HepG2 (cell line): Measurements from ENCODE around the gene BRCA1.
"Not testable (repeated sequence)": the region's sequence is repeated elsewhere in the genome, so short reads cannot be mapped to it uniquely, and the experiment has no call there.

Experiments
- BHLHE40 ChIP-seq: IDR thresholded peaks from 2 replicates; pipeline ENCODE4 v1.6.1; 2011; ENCODE audit warnings: low read length, improper control_type of control experiment
- JUNB ChIP-seq: sonication (generic); formaldehyde crosslinking; IDR thresholded peaks from 2 replicates; pipeline ENCODE4 v1.8.0; 2022; ENCODE audit warnings: missing genetic modification reagents, mild to moderate bottlenecking, borderline replicate concordance
- POLR2AphosphoS5 ChIP-seq: IDR thresholded peaks from 2 replicates; pipeline ENCODE4 v1.6.1; 2012; ENCODE audit warnings: low read depth, low read length
- SMAD3 ChIP-seq: sonication (generic); formaldehyde crosslinking; IDR thresholded peaks from 2 replicates; pipeline ENCODE4 v1.4.0; 2020; ENCODE audit warnings: missing genetic modification reagents
- ZFP1 ChIP-seq: IDR thresholded peaks from 2 replicates; pipeline ENCODE4 v1.6.1; 2016
- ZNF367 ChIP-seq: sonication (generic); formaldehyde crosslinking; IDR thresholded peaks from 2 replicates; pipeline ENCODE4 v1.4.0; 2020; ENCODE audit warnings: missing genetic modification reagents, borderline replicate concordance
- TF ChIP-seq, protein P1 (sequence below), 2 experiments: IDR thresholded peaks; 2 replicates each; pipeline ENCODE4 v1.6.1; 2011 to 2012; ENCODE audit warnings: low read length in 2 of 2, borderline replicate concordance in 1 of 2, low read depth in 1 of 2, mild to moderate bottlenecking in 1 of 2, moderate library complexity in 1 of 2
- TF ChIP-seq, protein P2 (sequence below): sonication (generic); formaldehyde crosslinking; IDR thresholded peaks from 2 replicates; pipeline ENCODE4 v1.4.0; 2020; ENCODE audit warnings: missing genetic modification reagents
- TF ChIP-seq, protein P3 (sequence below): sonication (generic); formaldehyde crosslinking; IDR thresholded peaks from 2 replicates; pipeline ENCODE4 v1.5.0; 2020; ENCODE audit warnings: mild to moderate bottlenecking, missing genetic modification reagents, moderate library complexity

DNA sequence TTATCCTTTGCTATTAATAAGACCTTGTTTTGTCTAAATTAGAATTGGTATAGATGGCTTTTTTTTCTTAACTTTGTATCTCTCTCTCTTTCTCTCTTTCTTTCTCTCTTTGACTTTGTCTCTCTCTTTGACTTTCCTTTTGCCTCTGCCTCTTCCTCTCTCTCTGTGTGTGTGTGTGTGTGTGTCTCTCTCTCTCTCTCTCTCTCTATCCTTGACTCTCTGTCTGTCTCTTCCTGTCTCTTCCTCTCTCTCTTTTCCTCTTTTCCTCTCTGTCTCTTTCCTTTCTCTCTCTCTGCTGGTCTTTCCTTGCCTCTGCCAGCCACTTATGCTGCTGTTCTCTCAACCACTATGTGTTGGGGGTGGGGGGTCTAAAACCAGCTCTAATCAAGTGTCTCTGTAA is 40.8 kb upstream of the BRCA1 start:
- not testable (repeated sequence) for TF ChIP-seq BHLHE40; ZFP1 (CRISPR knock-in tag); POLR2AphosphoS5; ZNF367 (CRISPR knock-in tag); JUNB (CRISPR knock-in tag); SMAD3
- TF ChIP-seq, protein P1, sequence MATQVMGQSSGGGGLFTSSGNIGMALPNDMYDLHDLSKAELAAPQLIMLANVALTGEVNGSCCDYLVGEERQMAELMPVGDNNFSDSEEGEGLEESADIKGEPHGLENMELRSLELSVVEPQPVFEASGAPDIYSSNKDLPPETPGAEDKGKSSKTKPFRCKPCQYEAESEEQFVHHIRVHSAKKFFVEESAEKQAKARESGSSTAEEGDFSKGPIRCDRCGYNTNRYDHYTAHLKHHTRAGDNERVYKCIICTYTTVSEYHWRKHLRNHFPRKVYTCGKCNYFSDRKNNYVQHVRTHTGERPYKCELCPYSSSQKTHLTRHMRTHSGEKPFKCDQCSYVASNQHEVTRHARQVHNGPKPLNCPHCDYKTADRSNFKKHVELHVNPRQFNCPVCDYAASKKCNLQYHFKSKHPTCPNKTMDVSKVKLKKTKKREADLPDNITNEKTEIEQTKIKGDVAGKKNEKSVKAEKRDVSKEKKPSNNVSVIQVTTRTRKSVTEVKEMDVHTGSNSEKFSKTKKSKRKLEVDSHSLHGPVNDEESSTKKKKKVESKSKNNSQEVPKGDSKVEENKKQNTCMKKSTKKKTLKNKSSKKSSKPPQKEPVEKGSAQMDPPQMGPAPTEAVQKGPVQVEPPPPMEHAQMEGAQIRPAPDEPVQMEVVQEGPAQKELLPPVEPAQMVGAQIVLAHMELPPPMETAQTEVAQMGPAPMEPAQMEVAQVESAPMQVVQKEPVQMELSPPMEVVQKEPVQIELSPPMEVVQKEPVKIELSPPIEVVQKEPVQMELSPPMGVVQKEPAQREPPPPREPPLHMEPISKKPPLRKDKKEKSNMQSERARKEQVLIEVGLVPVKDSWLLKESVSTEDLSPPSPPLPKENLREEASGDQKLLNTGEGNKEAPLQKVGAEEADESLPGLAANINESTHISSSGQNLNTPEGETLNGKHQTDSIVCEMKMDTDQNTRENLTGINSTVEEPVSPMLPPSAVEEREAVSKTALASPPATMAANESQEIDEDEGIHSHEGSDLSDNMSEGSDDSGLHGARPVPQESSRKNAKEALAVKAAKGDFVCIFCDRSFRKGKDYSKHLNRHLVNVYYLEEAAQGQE (IDR thresholded peaks at IDR 0.05; ENCODE audit: borderline replicate concordance in 1 of 2, low read depth in 1 of 2, low read length in 2 of 2), result not testable (repeated sequence)
- TF ChIP-seq, protein P2, sequence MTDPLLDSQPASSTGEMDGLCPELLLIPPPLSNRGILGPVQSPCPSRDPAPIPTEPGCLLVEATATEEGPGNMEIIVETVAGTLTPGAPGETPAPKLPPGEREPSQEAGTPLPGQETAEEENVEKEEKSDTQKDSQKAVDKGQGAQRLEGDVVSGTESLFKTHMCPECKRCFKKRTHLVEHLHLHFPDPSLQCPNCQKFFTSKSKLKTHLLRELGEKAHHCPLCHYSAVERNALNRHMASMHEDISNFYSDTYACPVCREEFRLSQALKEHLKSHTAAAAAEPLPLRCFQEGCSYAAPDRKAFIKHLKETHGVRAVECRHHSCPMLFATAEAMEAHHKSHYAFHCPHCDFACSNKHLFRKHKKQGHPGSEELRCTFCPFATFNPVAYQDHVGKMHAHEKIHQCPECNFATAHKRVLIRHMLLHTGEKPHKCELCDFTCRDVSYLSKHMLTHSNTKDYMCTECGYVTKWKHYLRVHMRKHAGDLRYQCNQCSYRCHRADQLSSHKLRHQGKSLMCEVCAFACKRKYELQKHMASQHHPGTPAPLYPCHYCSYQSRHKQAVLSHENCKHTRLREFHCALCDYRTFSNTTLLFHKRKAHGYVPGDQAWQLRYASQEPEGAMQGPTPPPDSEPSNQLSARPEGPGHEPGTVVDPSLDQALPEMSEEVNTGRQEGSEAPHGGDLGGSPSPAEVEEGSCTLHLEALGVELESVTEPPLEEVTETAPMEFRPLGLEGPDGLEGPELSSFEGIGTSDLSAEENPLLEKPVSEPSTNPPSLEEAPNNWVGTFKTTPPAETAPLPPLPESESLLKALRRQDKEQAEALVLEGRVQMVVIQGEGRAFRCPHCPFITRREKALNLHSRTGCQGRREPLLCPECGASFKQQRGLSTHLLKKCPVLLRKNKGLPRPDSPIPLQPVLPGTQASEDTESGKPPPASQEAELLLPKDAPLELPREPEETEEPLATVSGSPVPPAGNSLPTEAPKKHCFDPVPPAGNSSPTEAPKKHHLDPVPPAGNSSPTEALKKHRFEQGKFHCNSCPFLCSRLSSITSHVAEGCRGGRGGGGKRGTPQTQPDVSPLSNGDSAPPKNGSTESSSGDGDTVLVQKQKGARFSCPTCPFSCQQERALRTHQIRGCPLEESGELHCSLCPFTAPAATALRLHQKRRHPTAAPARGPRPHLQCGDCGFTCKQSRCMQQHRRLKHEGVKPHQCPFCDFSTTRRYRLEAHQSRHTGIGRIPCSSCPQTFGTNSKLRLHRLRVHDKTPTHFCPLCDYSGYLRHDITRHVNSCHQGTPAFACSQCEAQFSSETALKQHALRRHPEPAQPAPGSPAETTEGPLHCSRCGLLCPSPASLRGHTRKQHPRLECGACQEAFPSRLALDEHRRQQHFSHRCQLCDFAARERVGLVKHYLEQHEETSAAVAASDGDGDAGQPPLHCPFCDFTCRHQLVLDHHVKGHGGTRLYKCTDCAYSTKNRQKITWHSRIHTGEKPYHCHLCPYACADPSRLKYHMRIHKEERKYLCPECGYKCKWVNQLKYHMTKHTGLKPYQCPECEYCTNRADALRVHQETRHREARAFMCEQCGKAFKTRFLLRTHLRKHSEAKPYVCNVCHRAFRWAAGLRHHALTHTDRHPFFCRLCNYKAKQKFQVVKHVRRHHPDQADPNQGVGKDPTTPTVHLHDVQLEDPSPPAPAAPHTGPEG (CRISPR knock-in tag), result not testable (repeated sequence)
- TF ChIP-seq, protein P3, sequence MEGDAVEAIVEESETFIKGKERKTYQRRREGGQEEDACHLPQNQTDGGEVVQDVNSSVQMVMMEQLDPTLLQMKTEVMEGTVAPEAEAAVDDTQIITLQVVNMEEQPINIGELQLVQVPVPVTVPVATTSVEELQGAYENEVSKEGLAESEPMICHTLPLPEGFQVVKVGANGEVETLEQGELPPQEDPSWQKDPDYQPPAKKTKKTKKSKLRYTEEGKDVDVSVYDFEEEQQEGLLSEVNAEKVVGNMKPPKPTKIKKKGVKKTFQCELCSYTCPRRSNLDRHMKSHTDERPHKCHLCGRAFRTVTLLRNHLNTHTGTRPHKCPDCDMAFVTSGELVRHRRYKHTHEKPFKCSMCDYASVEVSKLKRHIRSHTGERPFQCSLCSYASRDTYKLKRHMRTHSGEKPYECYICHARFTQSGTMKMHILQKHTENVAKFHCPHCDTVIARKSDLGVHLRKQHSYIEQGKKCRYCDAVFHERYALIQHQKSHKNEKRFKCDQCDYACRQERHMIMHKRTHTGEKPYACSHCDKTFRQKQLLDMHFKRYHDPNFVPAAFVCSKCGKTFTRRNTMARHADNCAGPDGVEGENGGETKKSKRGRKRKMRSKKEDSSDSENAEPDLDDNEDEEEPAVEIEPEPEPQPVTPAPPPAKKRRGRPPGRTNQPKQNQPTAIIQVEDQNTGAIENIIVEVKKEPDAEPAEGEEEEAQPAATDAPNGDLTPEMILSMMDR (CRISPR knock-in tag), result not testable (repeated sequence)
